Skeletal muscle tissue (tissue), 4 donors: Measurements from ENCODE around the gene ZNF608. TPM values are rescaled to one million over a fixed set of nuclear protein-coding genes. Genes with fewer than 3 reads are reported as not detected.

ENCODE experiments used
- H3K27ac ChIP-seq: one replicate; pipeline ENCODE4 v1.7.0; 2013; ENCODE audit warnings: mild to moderate bottlenecking, low read depth, low read length, inconsistent platforms
- H3K27me3 ChIP-seq, 3 donors: one replicate each; pipeline ENCODE4 v1.7.0; 2013; ENCODE audit warnings: low read length in 3 of 3; ENCODE audit not compliant: control insufficient read depth in 3 of 3, insufficient read depth in 3 of 3
- H3K36me3 ChIP-seq, 3 donors: one replicate each; pipeline ENCODE4 v1.7.0; 2013; ENCODE audit warnings: low read length in 3 of 3; ENCODE audit not compliant: control insufficient read depth in 3 of 3, insufficient read depth in 3 of 3
- H3K4me1 ChIP-seq, 3 donors: one replicate each; pipeline ENCODE4 v1.7.0; 2013; ENCODE audit warnings: low read length in 3 of 3, mild to moderate bottlenecking in 3 of 3; ENCODE audit not compliant: control insufficient read depth in 3 of 3, insufficient read depth in 3 of 3
- H3K4me3 ChIP-seq, 3 donors: one replicate each; pipeline ENCODE4 v1.7.0; 2013; ENCODE audit warnings: low read length in 3 of 3
- H3K9ac ChIP-seq, 3 donors: one replicate each; pipeline ENCODE4 v1.7.0; 2013; ENCODE audit warnings: low read length in 3 of 3, mild to moderate bottlenecking in 3 of 3, moderate library complexity in 2 of 3, low read depth in 1 of 3
- H3K9me3 ChIP-seq, 3 donors: one replicate each; pipeline ENCODE4 v1.7.0; 2013; ENCODE audit warnings: low read length in 3 of 3; ENCODE audit not compliant: control insufficient read depth in 3 of 3
- total RNA-seq: library from RNA; depleted of rRNA; stranded (reverse); fragments of >200 nt; gene quantifications from one replicate; pipeline ENCODE4 v1.2.3, GENCODE V29; 2014
- donor health status: Osteomylitis.

ZNF608 gene
- total RNA-seq, 1 donor from 2014 or later: 31.3 TPM

- no peaks in the 10 kb centered on the region for H3K36me3 ChIP-seq
- H3K4me1 ChIP-seq: peaks cover 0 to 20% (median 8%) of the 10 kb centered on the region in 3 donors
- no peak overlapping the region for H3K27ac ChIP-seq
- H3K4me3 ChIP-seq: no peak overlapping the region
- H3K9ac ChIP-seq: no peak overlapping the region
- H3K9me3 ChIP-seq: no peaks in the 10 kb centered on the region
- no peaks in the 10 kb centered on the region for H3K27me3 ChIP-seq
These were observed 25.8 kb downstream of the ZNF608 start for GRCh38 chr5:124720593-124720992.

- H3K4me1 ChIP-seq: peaks cover 0 to 20% (median 8%) of the 10 kb centered on the region in 3 donors
- H3K36me3 ChIP-seq: no peaks in the 10 kb centered on the region
- H3K9ac ChIP-seq: no peak overlapping the region
- H3K27ac ChIP-seq: no peak overlapping the region
- no peaks in the 10 kb centered on the region for H3K9me3 ChIP-seq
- no peaks in the 10 kb centered on the region for H3K27me3 ChIP-seq
- H3K4me3 ChIP-seq: no peak overlapping the region
These were observed 27.1 kb downstream of the ZNF608 start for GRCh38 chr5:124719113-124719967.

- Histone ChIP-seq H3K4me1 (peaks cover 0 to 20% (median 8%) of the 10 kb centered on the region in 3 donors), H3K4me3 (no peak overlapping the region), H3K27me3 (no peaks in the 10 kb centered on the region), H3K27ac (no peak overlapping the region), H3K36me3 (no peaks in the 10 kb centered on the region), H3K9me3 (no peaks in the 10 kb centered on the region), H3K9ac (no peak overlapping the region)
These were observed 28.1 kb downstream of the ZNF608 start for GRCh38 chr5:124718380-124718789.

- H3K36me3 ChIP-seq: no peaks in the 10 kb centered on the region
- H3K27me3 ChIP-seq: no peaks in the 10 kb centered on the region
- H3K9me3 ChIP-seq: no peaks in the 10 kb centered on the region
- no peak overlapping the region for H3K9ac ChIP-seq
- no peak overlapping the region for H3K4me3 ChIP-seq
- H3K27ac ChIP-seq: no peak overlapping the region
- H3K4me1 ChIP-seq: peaks cover 3 to 31% (median 13%) of the 10 kb centered on the region in 3 donors
These were observed 30.3 kb downstream of the ZNF608 start for GRCh38 chr5:124716169-124716568.

- Histone ChIP-seq H3K9ac (no peak overlapping the region), H3K4me1 (peaks cover 3 to 32% (median 13%) of the 10 kb centered on the region in 3 donors), H3K4me3 (no peak overlapping the region), H3K27me3 (no peaks in the 10 kb centered on the region), H3K9me3 (no peaks in the 10 kb centered on the region), H3K36me3 (no peaks in the 10 kb centered on the region), H3K27ac (no peak overlapping the region)
These were observed 31.5 kb downstream of the ZNF608 start for GRCh38 chr5:124714910-124715309.

GRCh38 chr5:124713595-124713994 is 32.8 kb downstream of the ZNF608 start:
- H3K9ac ChIP-seq: no peak overlapping the region
- no peaks in the 10 kb centered on the region for H3K9me3 ChIP-seq
- no peak overlapping the region for H3K4me3 ChIP-seq
- H3K36me3 ChIP-seq: no peaks in the 10 kb centered on the region
- no peaks in the 10 kb centered on the region for H3K27me3 ChIP-seq
- no peak overlapping the region for H3K27ac ChIP-seq
- H3K4me1 ChIP-seq: peaks cover 3 to 39% (median 17%) of the 10 kb centered on the region in 3 donors

GRCh38 chr5:124712731-124713305 is 33.6 kb downstream of the ZNF608 start:
- peaks cover 10 to 38% (median 18%) of the 10 kb centered on the region in 3 donors for H3K4me1 ChIP-seq
- H3K9ac ChIP-seq: no peak overlapping the region
- no peak overlapping the region for H3K4me3 ChIP-seq
- H3K36me3 ChIP-seq: no peaks in the 10 kb centered on the region
- no peaks in the 10 kb centered on the region for H3K9me3 ChIP-seq
- H3K27ac ChIP-seq: no peak overlapping the region
- H3K27me3 ChIP-seq: no peaks in the 10 kb centered on the region

- Histone ChIP-seq H3K4me1 (peaks cover 24 to 75% (median 48%) of the 10 kb centered on the region in 3 donors), H3K36me3 (no peaks in the 10 kb centered on the region), H3K4me3 (no peak overlapping the region), H3K9ac (no peak overlapping the region), H3K27ac (no peak overlapping the region), H3K9me3 (no peaks in the 10 kb centered on the region), H3K27me3 (no peaks in the 10 kb centered on the region)
These were observed 38.4 kb downstream of the ZNF608 start for GRCh38 chr5:124708086-124708485.

GRCh38 chr5:124707520-124707919 is 38.9 kb downstream of the ZNF608 start:
- Histone ChIP-seq H3K4me1 (peaks cover 21 to 69% (median 45%) of the 10 kb centered on the region in 3 donors), H3K9me3 (no peaks in the 10 kb centered on the region), H3K9ac (peak overlapping the region in 1 of 3 donors; percentile 48), H3K27ac (no peak overlapping the region), H3K27me3 (no peaks in the 10 kb centered on the region), H3K4me3 (peak overlapping the region in 2 of 3 donors; percentile 8 to 29), H3K36me3 (no peaks in the 10 kb centered on the region)

- Histone ChIP-seq H3K4me1 (peaks cover 20 to 63% (median 45%) of the 10 kb centered on the region in 3 donors), H3K27me3 (no peaks in the 10 kb centered on the region), H3K4me3 (peak overlapping the region in 2 of 3 donors; percentile 8 to 29), H3K9ac (peak overlapping the region in 2 of 3 donors; percentile 27 to 58), H3K36me3 (no peaks in the 10 kb centered on the region), H3K27ac (no peak overlapping the region), H3K9me3 (no peaks in the 10 kb centered on the region)
These were observed 39.6 kb downstream of the ZNF608 start for GRCh38 chr5:124706729-124707361.
